ENCODE measurements around the gene EVC2.

The EVC2 gene

DNA sequence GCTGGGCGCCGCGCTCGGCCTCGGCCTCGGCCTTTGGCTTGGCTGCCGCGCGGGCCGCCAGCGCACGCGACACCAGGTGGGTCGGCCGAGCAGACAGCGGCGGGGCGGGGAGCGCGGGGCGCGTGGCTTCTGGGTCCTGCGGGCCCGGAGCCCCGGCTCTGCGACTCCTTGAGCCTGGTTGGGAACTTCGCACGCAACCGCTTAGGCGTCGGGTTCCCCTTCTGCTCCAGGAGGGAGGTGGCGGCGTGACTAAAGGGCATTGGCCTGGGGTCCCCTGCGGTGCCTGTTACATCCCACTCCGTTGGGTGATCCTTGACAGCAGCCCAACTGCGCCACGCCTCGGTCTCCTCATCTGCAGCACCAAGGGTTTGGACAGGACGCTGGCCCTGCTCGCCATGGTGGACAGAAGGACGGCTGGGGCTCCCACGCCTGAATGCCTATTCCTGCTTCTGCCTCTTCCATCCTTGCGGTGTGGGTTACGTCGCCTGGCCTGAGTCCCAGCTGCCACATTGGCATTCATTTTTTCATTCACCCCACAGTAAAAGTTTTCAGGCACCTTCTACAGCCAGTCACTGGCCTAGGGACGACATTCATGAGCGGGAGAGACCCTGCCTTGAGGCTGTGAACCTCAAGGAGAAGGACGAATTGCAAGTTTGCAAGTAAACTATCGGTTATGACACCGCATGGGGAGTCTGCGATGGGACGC lies 3.3 kb upstream of the EVC2 start:
- peak; percentile 30 for DNase-seq (ENCODE audit: low spot score)
- in situ Hi-C loops (cut with MboI; ENCODE audit: low pct_unique_long_range_greater_than_20kb, low sequenced_read_pairs, unreplicated experiment): no loop called here
- TF ChIP-seq, protein P1, sequence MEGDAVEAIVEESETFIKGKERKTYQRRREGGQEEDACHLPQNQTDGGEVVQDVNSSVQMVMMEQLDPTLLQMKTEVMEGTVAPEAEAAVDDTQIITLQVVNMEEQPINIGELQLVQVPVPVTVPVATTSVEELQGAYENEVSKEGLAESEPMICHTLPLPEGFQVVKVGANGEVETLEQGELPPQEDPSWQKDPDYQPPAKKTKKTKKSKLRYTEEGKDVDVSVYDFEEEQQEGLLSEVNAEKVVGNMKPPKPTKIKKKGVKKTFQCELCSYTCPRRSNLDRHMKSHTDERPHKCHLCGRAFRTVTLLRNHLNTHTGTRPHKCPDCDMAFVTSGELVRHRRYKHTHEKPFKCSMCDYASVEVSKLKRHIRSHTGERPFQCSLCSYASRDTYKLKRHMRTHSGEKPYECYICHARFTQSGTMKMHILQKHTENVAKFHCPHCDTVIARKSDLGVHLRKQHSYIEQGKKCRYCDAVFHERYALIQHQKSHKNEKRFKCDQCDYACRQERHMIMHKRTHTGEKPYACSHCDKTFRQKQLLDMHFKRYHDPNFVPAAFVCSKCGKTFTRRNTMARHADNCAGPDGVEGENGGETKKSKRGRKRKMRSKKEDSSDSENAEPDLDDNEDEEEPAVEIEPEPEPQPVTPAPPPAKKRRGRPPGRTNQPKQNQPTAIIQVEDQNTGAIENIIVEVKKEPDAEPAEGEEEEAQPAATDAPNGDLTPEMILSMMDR (IDR thresholded peaks at IDR 0.05; ENCODE audit: extremely low read depth, insufficient read depth, missing control alignments): no peak

DNA sequence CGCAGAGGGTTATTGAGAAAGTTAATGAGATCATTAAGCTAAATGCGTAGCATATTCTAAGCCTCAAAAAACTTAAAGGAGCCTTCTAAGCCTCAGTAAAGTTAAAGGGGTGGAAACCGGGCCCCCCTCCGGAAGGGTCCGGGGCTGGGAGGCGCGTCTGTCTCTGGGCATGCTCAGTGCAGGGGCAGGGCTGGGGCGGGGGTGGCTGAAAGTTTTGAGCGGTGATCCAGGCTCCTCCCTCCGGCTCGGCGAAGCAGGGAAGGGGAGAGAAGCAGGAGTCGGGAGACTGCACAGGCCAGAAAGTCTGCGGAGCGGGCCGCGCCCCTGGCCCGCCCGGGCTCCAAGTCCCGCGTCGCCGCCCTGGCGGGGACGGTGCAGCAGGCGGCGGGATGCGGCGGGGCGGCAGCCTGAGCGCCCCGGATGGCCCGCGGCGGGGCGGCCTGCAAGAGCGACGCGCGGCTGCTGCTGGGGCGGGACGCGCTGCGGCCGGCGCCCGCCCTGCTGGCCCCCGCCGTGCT lies 2.7 kb upstream of the EVC2 start, which contains the start of gene EVC:
Gene EVC, plus strand, starts transcription at position 241 of the 518 bp plus-strand sequence. Its CDS starts 180 bp downstream, at position 421.
- TF ChIP-seq, protein P1 (IDR thresholded peaks at IDR 0.05; ENCODE audit: extremely low read depth, insufficient read depth, missing control alignments): no peak
- DNase-seq (ENCODE audit: low spot score): peak; percentile 59
- in situ Hi-C loops (cut with MboI; ENCODE audit: low pct_unique_long_range_greater_than_20kb, low sequenced_read_pairs, unreplicated experiment): no loop called here

DNA sequence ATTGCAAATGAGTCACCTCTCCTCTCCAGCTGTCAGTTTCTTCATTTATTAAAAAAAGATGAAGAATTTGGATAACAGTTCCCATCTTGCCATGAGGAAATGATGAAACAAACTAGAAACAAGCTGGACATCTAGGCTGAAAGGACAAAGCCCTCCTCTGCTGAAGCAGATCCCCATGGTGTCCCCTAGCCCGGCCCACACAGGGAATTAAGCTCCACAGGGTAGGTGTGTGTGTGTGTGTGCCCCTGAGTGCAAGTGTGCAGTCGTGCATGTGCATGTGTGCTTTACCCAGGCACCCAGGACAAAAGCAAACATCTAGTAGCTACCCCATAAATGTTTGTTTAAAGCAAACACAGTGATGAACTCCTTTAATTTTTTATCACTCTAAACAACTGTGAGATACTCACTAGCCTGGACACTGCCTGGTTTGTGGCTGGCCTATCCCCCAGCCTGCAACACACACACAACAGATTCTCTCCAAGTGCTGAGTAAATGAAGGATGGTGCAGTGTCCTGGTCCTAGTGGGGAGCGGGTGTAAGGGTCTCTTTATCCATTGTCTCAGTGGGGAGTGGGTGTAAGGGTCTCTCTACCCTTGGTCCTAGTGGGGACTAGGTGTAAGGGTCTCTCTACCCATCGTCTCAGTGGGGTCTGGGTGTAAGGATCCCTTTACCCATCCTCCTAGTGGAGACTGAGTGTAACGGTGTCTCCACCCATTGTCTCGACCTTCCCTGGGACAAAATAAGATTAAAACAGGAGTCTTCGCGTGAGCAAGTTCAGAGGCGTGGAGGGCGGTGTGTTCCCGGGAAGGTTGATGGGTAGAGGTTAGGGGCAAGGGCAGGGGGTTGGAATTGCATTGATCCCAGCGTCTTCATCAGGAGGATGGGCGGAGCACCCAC lies 2.0 kb upstream of the EVC2 start:
- TF ChIP-seq, protein P1 (IDR thresholded peaks at IDR 0.05; ENCODE audit: extremely low read depth, insufficient read depth, missing control alignments): no peak
- in situ Hi-C loops (cut with MboI; ENCODE audit: low pct_unique_long_range_greater_than_20kb, low sequenced_read_pairs, unreplicated experiment): no loop called here
- DNase-seq (ENCODE audit: low spot score): peak; percentile 20

GRCh38 chr4:5709207-5709575 lies 832 bp upstream of the EVC2 start:
- DNase-seq (ENCODE audit: low spot score): no peak
- TF ChIP-seq, protein P1 (IDR thresholded peaks at IDR 0.05; ENCODE audit: extremely low read depth, insufficient read depth, missing control alignments): no peak
- in situ Hi-C loops (cut with MboI; ENCODE audit: low pct_unique_long_range_greater_than_20kb, low sequenced_read_pairs, unreplicated experiment): no loop called here

- DNase-seq (ENCODE audit: low spot score): no peak
- in situ Hi-C loops (cut with MboI; ENCODE audit: low pct_unique_long_range_greater_than_20kb, low sequenced_read_pairs, unreplicated experiment): no loop called here
- TF ChIP-seq, protein P1 (IDR thresholded peaks at IDR 0.05; ENCODE audit: extremely low read depth, insufficient read depth, missing control alignments): no peak
Observed at GRCh38 chr4:5707778-5708448, 446 bp downstream of the EVC2 start.

DNA sequence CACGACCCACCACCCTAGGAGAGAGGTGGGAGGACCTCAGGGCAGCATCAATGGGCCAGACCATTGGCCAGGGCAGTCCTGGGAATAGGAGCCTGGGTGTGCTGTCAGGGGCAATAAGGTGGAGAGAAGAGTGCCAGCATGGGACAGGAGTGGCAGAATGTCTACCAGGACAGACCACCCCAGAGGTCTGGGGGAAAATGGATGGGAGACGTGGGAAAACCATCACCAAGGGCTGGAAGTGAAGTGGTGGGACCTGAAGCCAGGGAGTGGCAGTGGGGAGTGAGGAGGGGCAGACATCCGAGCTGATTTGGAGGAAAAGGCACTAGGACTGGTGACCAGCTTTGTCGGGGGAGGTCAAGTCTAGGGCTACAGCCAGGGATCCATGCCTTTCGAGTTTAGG lies 993 bp downstream of the EVC2 start:
- DNase-seq (ENCODE audit: low spot score): no peak
- TF ChIP-seq, protein P1 (IDR thresholded peaks at IDR 0.05; ENCODE audit: extremely low read depth, insufficient read depth, missing control alignments): no peak
- in situ Hi-C loops (cut with MboI; ENCODE audit: low pct_unique_long_range_greater_than_20kb, low sequenced_read_pairs, unreplicated experiment): no loop called here
